ENCODE data around the gene ATP8B2. TPM values are rescaled to one million over a fixed set of nuclear protein-coding genes. Genes with fewer than 3 reads are reported as not detected.

Gene ATP8B2
- total RNA-seq, 1 experiment from 2014 or later = 22.1 TPM

DNA sequence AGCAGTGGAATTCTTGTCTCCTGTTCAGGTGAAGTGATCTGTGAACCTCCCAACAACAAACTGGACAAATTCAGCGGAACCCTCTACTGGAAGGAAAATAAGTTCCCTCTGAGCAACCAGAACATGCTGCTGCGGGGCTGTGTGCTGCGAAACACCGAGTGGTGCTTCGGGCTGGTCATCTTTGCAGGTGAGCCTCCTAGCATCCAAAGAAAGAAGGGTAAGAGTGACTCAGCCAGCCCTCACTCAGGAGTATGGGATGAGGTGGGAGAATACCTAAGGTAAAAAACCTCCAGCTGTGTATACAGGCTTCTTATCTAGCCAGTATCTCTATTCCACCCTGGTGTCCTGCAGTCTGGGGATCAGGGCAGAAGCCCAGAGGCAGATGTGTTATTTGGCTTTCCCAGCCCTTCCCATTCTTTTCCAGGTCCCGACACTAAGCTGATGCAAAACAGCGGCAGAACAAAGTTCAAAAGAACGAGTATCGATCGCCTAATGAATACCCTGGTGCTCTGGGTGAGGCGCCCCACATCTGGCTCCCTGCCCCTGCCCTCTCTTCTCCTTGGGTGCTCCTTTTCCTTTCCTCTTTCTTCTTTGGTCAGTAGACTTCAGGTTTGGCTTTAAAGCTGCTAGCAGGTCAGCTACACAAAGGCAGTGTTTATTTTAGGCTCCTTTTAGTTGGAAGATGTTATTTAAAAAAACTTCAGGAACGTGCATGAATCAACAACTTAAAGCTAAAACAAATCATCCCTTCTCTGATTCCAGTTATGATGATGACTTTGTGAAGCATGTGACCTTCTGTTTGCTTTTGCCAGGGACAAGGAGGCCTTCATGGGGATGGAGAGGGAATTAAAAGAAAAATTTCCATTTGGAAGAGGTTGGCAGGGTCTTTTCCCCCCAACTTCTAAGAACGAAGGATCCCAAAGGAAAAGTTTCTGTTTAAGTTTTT is 9.0 kb downstream of the ATP8B2 start:
- H3K9ac ChIP-seq (ENCODE audit: low read length) = no peak overlapping the region
- no peaks in the 10 kb centered on the region for H3K9me2 ChIP-seq (ENCODE audit: insufficient read depth)
- H3K4me1 ChIP-seq (ENCODE audit: control insufficient read depth in 1 of 2, insufficient read depth in 2 of 2, low read length in 2 of 2) = peaks cover under 1 to 4% of the 10 kb centered on the region in 2 experiments
- peaks cover 4 to 18% of the 10 kb centered on the region in 2 experiments; a peak in 2 of 4 replicates for H3K36me3 ChIP-seq (ENCODE audit: control insufficient read depth in 1 of 2, insufficient read depth in 2 of 2, low read length in 2 of 2)
- CTCF ChIA-PET = interaction anchor here (0.6 to 3.1 kb wide), 17 partner anchors 8 to 981 kb away, joined by 3 to 32 read pairs (median 4); partner anchors contain the start of gene ATP8B2
- no peak overlapping the region for H3K4me3 ChIP-seq (replicated peaks in 1 of 2; ENCODE audit: low read depth in 1 of 2, low read length in 2 of 2)
- intact Hi-C loops (cut with micrococcal nuclease) = loop anchor here (5.0 kb wide), 1 partner anchor 147 kb away; no protein-coding TSS in a partner anchor
- H3K27ac ChIP-seq (ENCODE audit: low read depth, low read length) = no peak overlapping the region
- ATAC-seq = no peak
- DNase-seq (ENCODE audit: low read depth, low spot score) = no peak
- RAD21 ChIA-PET (ENCODE audit: low non-redundant PET in 1 of 2, low total read pairs in 2 of 2, uncharacterized antibody in 2 of 2, unreplicated experiment in 2 of 2) = interaction anchor here (0.6 to 1.3 kb wide), 3 partner anchors 8 to 57 kb away, joined by 3 to 5 read pairs (median 5); no protein-coding TSS in a partner anchor
- H2AFZ ChIP-seq (ENCODE audit: low read depth, low read length, poor library complexity, severe bottlenecking) = no peak overlapping the region
- H3K9me3 ChIP-seq (ENCODE audit: control insufficient read depth in 1 of 2, insufficient read depth in 1 of 2, low read depth in 1 of 2, low read length in 2 of 2) = no peaks in the 10 kb centered on the region
- no peaks in the 10 kb centered on the region for H3K79me2 ChIP-seq (ENCODE audit: insufficient read depth, low read length)
- H3K4me2 ChIP-seq (ENCODE audit: low read length) = no peak overlapping the region
- no peaks in the 10 kb centered on the region for H4K20me1 ChIP-seq (ENCODE audit: insufficient read depth)
- H3K27me3 ChIP-seq (ENCODE audit: insufficient read depth, low read length) = no peaks in the 10 kb centered on the region
- POLR2A ChIA-PET = interaction anchor here (1.1 kb wide), 1 partner anchor 135 kb away, joined by 5 read pairs; no protein-coding TSS in a partner anchor
- no TSS peak for BruUV-seq (replicated peaks)
- TF ChIP-seq POLR2AphosphoS5 (IDR thresholded peaks at IDR 0.05; ENCODE audit: low read depth, low read length) (no peak), FOSL1 (IDR thresholded peaks at IDR 0.05; ENCODE audit: low read depth) (no peak), RAD21 (IDR thresholded peaks at IDR 0.05; ENCODE audit: low read depth) (no peak), ZNF274 (IDR thresholded peaks at IDR 0.05; ENCODE audit: low read depth, low read length) (no peak), MAX (IDR thresholded peaks at IDR 0.05) (no peak), POLR2A (IDR thresholded peaks at IDR 0.05; ENCODE audit: borderline replicate concordance, extremely low read depth, insufficient read depth, insufficient read length) (no peak), SP1 (IDR thresholded peaks at IDR 0.05; ENCODE audit: low read depth) (no peak), SIN3A (IDR thresholded peaks at IDR 0.05; ENCODE audit: low read depth) (no peak), EZH2phosphoT487 (IDR thresholded peaks at IDR 0.05; ENCODE audit: borderline replicate concordance) (no peak), TCF7L2 (IDR thresholded peaks at IDR 0.05; ENCODE audit: borderline replicate concordance, extremely low read depth, insufficient read depth, insufficient read length) (no peak), EZH2 (IDR thresholded peaks at IDR 0.05) (no peak), EGR1 (IDR thresholded peaks at IDR 0.05; ENCODE audit: low read depth) (no peak), CEBPB (IDR thresholded peaks at IDR 0.05; ENCODE audit: low read depth) (no peak), ZFX (IDR thresholded peaks at IDR 0.05) (no peak)
- TF ChIP-seq, protein P1, sequence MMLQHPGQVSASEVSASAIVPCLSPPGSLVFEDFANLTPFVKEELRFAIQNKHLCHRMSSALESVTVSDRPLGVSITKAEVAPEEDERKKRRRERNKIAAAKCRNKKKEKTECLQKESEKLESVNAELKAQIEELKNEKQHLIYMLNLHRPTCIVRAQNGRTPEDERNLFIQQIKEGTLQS (IDR thresholded peaks at IDR 0.05) = no peak
- TF ChIP-seq, protein P2, sequence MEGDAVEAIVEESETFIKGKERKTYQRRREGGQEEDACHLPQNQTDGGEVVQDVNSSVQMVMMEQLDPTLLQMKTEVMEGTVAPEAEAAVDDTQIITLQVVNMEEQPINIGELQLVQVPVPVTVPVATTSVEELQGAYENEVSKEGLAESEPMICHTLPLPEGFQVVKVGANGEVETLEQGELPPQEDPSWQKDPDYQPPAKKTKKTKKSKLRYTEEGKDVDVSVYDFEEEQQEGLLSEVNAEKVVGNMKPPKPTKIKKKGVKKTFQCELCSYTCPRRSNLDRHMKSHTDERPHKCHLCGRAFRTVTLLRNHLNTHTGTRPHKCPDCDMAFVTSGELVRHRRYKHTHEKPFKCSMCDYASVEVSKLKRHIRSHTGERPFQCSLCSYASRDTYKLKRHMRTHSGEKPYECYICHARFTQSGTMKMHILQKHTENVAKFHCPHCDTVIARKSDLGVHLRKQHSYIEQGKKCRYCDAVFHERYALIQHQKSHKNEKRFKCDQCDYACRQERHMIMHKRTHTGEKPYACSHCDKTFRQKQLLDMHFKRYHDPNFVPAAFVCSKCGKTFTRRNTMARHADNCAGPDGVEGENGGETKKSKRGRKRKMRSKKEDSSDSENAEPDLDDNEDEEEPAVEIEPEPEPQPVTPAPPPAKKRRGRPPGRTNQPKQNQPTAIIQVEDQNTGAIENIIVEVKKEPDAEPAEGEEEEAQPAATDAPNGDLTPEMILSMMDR (IDR thresholded peaks at IDR 0.05 in 2 of 3, conservative IDR thresholded peaks at IDR 0.05 in 1 of 3; ENCODE audit: borderline replicate concordance in 1 of 3, insufficient read depth in 1 of 3, low read depth in 2 of 3, low read length in 2 of 3) = no peak
- TF ChIP-seq, protein P3, sequence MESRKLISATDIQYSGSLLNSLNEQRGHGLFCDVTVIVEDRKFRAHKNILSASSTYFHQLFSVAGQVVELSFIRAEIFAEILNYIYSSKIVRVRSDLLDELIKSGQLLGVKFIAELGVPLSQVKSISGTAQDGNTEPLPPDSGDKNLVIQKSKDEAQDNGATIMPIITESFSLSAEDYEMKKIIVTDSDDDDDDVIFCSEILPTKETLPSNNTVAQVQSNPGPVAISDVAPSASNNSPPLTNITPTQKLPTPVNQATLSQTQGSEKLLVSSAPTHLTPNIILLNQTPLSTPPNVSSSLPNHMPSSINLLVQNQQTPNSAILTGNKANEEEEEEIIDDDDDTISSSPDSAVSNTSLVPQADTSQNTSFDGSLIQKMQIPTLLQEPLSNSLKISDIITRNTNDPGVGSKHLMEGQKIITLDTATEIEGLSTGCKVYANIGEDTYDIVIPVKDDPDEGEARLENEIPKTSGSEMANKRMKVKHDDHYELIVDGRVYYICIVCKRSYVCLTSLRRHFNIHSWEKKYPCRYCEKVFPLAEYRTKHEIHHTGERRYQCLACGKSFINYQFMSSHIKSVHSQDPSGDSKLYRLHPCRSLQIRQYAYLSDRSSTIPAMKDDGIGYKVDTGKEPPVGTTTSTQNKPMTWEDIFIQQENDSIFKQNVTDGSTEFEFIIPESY (IDR thresholded peaks at IDR 0.05; ENCODE audit: extremely low read depth, insufficient replicate concordance, low read length) = no peak
- TF ChIP-seq, protein P4, sequence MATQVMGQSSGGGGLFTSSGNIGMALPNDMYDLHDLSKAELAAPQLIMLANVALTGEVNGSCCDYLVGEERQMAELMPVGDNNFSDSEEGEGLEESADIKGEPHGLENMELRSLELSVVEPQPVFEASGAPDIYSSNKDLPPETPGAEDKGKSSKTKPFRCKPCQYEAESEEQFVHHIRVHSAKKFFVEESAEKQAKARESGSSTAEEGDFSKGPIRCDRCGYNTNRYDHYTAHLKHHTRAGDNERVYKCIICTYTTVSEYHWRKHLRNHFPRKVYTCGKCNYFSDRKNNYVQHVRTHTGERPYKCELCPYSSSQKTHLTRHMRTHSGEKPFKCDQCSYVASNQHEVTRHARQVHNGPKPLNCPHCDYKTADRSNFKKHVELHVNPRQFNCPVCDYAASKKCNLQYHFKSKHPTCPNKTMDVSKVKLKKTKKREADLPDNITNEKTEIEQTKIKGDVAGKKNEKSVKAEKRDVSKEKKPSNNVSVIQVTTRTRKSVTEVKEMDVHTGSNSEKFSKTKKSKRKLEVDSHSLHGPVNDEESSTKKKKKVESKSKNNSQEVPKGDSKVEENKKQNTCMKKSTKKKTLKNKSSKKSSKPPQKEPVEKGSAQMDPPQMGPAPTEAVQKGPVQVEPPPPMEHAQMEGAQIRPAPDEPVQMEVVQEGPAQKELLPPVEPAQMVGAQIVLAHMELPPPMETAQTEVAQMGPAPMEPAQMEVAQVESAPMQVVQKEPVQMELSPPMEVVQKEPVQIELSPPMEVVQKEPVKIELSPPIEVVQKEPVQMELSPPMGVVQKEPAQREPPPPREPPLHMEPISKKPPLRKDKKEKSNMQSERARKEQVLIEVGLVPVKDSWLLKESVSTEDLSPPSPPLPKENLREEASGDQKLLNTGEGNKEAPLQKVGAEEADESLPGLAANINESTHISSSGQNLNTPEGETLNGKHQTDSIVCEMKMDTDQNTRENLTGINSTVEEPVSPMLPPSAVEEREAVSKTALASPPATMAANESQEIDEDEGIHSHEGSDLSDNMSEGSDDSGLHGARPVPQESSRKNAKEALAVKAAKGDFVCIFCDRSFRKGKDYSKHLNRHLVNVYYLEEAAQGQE (IDR thresholded peaks at IDR 0.05; ENCODE audit: low read depth) = no peak
